Measurements from ENCODE around the gene MYH4. TPM values are rescaled to one million over a fixed set of nuclear protein-coding genes. Genes with fewer than 3 reads are reported as not detected.

The MYH4 gene
- not detected for polyA plus RNA-seq (2012; ENCODE audit: missing spikeins)

DNA sequence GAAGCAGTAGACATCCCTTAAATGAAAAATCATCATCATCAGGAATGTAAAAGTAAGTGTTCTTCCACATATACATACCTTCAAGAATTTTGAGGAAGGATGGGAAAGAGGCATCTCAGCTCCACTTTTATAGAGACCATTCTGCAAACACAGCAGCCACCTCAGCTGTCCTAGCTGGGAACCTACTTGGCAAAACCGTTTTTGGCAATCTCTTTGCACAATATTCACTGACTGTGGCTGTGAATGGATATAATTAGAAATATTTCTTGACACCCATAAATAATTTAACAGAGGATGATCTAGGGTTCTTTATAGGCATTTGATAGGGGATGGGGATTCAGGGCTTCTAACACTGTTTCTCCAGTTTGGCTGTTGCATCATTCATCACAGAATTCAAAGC is at the start of gene MYH4:
MYH4 (minus strand) TSS at position 101 of the 400 bp plus-strand sequence. CDS start 2,814 bp downstream, outside the sequence.
- TF ChIP-seq POLR2AphosphoS5 (IDR thresholded peaks at IDR 0.05; ENCODE audit: low read depth, low read length) (no peak), POLR2A (IDR thresholded peaks at IDR 0.05; ENCODE audit: low read depth, low read length) (no peak), TAF1 (IDR thresholded peaks at IDR 0.05; ENCODE audit: borderline replicate concordance, low read depth, low read length) (no peak)
- FAIRE-seq = no peak
- DNase-seq (ENCODE audit: insufficient read length) = no peak

DNA sequence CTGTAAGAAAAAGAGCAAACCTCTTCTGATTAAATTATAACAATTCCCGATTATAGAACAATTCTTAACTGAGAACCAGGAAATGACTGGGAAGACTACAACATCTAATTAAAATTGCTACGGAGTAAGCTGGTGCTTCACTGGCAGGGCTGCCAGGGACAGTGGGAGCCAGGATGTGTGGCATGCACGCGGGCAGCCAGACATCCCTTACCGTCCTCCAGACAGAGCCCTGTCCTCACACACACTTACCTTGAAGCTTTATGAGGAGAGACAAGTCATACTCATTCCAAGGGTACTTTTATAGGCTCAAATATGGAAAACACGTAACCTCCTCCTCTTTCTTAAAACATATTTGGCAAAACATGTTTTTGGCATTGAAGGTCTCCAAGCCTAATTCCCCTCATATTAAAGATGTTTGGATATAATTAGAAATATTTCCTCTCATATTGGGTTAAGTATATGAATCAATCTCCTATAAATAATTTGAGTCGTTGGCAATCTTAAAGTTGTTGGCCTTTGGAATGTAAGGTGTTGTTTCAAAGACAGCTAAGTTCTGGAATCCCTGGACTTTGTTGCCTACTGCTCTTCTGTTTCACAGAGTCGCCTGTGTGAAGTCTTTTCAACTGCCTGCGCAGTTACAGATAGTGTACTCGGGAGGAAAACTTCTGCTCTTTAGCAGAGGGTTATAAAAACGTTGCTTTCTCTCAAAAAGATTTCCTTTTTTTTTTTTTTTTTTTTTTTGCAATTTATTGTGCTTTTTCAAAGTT is 49.1 kb upstream of the MYH4 start, which contains the start of gene MYH1:
MYH1 (minus strand) TSS at position 272 of the 767 bp plus-strand sequence. CDS start 1,900 bp downstream, outside the sequence.
- no peak for FAIRE-seq
- TF ChIP-seq POLR2A (IDR thresholded peaks at IDR 0.05; ENCODE audit: low read depth, low read length) = no peak
- no peak for TF ChIP-seq POLR2AphosphoS5 (IDR thresholded peaks at IDR 0.05; ENCODE audit: low read depth, low read length)
- no peak for TF ChIP-seq TAF1 (IDR thresholded peaks at IDR 0.05; ENCODE audit: borderline replicate concordance, low read depth, low read length)
- DNase-seq (ENCODE audit: insufficient read length) = no peak

DNA sequence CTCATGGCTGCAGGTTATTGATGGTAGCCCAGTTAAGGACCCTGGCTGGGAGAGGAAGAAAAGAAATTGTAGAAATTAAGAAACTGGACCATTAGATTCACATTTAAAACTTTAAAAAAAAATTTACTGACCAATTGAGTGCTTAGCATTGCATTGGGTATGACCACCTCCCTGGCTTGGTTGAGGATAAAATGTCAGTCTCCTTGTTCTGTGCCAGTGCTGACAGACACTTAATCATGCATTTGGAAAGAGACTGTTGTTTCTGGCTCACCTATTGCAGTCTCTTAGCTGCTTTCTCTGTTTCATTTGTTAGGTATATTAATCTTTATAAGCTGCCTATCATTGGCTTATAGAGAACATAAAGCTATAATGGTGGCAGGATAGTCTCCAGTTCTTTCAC is 47.3 kb upstream of the MYH4 start:
- FAIRE-seq (no peak), DNase-seq (ENCODE audit: insufficient read length) (no peak)
- no peak for TF ChIP-seq POLR2A (IDR thresholded peaks at IDR 0.05; ENCODE audit: low read depth, low read length)
- no peak for TF ChIP-seq POLR2AphosphoS5 (IDR thresholded peaks at IDR 0.05; ENCODE audit: low read depth, low read length)
- no peak for TF ChIP-seq TAF1 (IDR thresholded peaks at IDR 0.05; ENCODE audit: borderline replicate concordance, low read depth, low read length)

DNA sequence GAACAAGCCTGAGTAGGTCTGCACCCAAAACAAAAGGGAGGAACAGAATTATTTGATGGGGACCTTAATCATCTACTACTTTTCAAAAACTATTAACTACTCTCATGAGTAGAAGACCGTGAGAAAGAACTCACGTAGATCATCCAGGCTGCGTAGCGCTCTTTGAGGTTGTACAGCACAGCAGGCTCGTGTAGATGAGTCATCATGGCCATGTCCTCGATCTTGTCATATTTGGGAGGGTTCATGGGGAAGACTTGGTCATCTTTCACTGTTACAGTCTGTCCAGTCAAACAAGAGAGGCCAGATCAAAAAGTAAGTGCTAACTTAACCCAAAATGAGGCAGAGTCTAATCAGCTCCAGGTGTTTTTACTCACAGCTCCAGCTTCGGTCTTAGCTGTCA is 46.7 kb upstream of the MYH4 start:
- TF ChIP-seq POLR2AphosphoS5 (IDR thresholded peaks at IDR 0.05; ENCODE audit: low read depth, low read length) (no peak), TAF1 (IDR thresholded peaks at IDR 0.05; ENCODE audit: borderline replicate concordance, low read depth, low read length) (no peak), POLR2A (IDR thresholded peaks at IDR 0.05; ENCODE audit: low read depth, low read length) (no peak)
- FAIRE-seq = no peak

DNA sequence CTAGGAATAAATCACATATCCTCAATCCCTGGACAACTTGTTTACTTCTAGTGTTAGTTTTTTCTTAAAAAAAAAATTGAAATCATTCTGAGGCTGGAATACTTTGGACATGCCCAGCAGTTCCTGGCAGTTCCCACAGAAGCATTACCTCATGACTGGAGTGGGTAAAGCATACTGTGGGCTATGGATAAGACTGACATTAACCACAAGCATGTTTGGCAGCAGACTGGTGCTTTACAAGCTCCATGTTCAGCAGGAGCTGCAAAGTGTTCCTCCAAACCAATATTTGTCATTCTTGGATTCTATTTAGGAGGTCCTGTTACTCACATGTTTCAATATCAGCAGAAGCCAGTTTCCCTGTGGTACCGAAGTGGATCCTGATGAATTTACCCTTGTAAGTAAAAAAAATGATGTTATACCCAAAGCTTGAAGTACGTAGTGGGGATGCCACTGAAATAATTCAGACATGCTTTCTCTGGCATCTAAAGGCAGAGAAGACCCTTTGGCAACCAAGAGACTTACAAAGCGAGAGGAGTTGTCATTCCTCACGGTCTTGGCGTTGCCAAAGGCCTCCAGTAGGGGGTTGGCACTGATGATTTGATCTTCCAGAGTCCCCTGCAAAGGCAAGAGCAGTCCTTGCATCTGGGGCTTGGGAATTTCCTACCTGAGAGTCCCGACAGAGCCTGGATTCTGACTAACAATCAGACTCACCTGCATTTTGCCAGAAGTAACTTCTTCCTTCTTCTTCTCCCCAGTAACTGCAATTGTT is 44.1 kb upstream of the MYH4 start:
- FAIRE-seq (no peak), DNase-seq (ENCODE audit: insufficient read length) (no peak)
- TF ChIP-seq TAF1 (IDR thresholded peaks at IDR 0.05; ENCODE audit: borderline replicate concordance, low read depth, low read length) (no peak), POLR2AphosphoS5 (IDR thresholded peaks at IDR 0.05; ENCODE audit: low read depth, low read length) (no peak), POLR2A (IDR thresholded peaks at IDR 0.05; ENCODE audit: low read depth, low read length) (no peak)

More for the DNA sequence above, 46.7 kb upstream of the MYH4 start:
- DNase-seq (ENCODE audit: insufficient read length) = no peak

DNA sequence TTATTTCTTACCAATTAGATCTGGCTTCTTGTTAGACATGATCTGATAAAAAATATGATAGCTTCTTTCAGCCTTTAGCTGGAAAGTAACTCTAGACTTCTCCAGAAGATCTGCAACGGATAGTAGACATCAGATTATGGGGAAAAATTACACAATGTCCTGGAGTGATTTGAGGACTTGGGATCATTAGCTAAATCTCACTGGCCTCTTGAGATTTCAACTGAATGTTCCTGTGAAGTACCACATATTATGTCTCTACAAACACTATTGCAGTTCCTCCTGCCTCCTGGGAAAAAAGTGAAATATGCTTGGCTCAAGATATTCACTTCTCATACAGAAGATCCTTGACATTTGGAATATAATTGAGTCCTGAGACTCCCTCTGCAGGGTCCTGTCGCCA is 43.5 kb upstream of the MYH4 start:
- DNase-seq (ENCODE audit: insufficient read length) = no peak
- TF ChIP-seq TAF1 (IDR thresholded peaks at IDR 0.05; ENCODE audit: borderline replicate concordance, low read depth, low read length) (no peak), POLR2A (IDR thresholded peaks at IDR 0.05; ENCODE audit: low read depth, low read length) (no peak), POLR2AphosphoS5 (IDR thresholded peaks at IDR 0.05; ENCODE audit: low read depth, low read length) (no peak)
- no peak for FAIRE-seq

DNA sequence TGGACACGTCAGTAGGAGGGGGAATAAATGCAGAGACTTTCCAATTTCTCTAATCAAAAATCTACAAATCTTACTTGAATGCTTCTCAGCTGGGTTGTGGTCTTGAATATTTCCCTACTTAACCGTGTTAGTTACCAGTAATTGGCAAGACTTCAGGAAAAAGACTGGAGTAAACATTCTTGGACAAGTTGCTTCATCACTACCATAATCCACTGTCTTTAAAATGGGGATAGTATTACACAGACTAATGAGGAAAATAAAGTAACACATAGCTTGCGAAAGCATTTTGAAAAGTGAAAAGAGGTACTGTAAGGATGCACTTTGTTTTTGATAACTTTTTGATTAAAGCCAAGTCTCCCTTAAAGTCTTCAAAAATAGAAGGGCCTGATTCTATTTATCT is 30.6 kb upstream of the MYH4 start:
- DNase-seq (ENCODE audit: insufficient read length) (no peak), FAIRE-seq (no peak)
- TF ChIP-seq TAF1 (IDR thresholded peaks at IDR 0.05; ENCODE audit: borderline replicate concordance, low read depth, low read length) = no peak
- TF ChIP-seq POLR2A (IDR thresholded peaks at IDR 0.05; ENCODE audit: low read depth, low read length) = no peak
- no peak for TF ChIP-seq POLR2AphosphoS5 (IDR thresholded peaks at IDR 0.05; ENCODE audit: low read depth, low read length)

DNA sequence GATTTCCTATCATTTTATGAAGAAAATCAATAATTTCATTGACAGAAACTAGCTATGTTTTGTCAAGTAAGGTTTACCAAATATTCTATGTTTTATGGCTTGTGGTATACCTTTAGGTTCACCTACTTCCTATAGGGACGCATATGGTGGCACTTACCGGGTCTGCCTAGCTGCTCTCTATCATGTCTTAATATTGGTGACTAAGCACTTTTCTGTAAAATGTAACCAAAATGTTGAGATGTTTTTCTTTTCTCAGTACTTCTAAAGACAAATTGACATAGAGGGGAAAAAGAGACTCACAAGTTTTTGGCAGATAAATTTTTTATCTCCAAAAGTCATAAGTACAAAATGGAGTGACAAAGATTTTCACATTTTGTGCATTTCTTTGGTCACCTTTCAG is 22.6 kb upstream of the MYH4 start:
- TF ChIP-seq POLR2AphosphoS5 (IDR thresholded peaks at IDR 0.05; ENCODE audit: low read depth, low read length) (no peak), TAF1 (IDR thresholded peaks at IDR 0.05; ENCODE audit: borderline replicate concordance, low read depth, low read length) (no peak), POLR2A (IDR thresholded peaks at IDR 0.05; ENCODE audit: low read depth, low read length) (no peak)
- no peak for DNase-seq (ENCODE audit: insufficient read length)
- FAIRE-seq = no peak

DNA sequence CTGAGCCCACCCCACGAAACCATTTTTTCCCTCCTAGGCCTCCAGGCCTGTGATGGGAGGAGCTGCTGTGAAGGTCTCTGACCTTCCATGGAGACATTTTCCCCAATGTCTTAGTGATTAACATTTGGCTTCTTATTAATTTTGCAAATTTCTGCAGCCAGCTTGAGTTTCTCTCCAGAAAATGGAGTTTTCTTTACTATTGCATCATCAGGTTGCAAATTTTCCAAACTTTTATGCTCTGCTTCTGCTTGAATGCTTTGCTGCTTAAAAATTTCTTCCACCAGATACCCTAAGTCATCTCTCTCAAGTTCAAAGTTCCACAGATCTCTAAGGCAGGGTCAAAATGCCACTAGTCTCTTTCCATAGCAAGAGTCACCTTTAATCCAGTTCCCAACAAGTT is 12.9 kb upstream of the MYH4 start:
- no peak for FAIRE-seq

DNA sequence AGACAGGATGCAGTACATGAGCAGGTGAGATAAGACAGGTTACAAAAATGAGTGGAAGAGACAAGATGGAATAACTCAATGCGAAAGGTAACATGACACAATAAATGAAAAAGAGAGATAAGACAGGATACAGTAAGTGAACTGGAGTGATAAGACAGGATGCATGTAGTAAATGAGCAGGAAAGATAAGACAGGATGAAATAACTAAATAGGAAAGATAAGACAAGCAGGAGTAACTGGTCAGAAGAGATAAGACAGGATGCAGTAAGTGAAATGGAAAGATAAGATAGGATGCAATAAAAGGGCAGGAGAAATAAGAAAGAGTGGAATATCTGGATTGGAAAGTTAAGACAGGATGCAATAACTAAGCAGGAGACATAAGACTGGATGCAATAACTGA is 8.3 kb upstream of the MYH4 start:
- no peak for DNase-seq (ENCODE audit: insufficient read length)
- TF ChIP-seq POLR2A (IDR thresholded peaks at IDR 0.05; ENCODE audit: low read depth, low read length) (no peak), POLR2AphosphoS5 (IDR thresholded peaks at IDR 0.05; ENCODE audit: low read depth, low read length) (no peak), TAF1 (IDR thresholded peaks at IDR 0.05; ENCODE audit: borderline replicate concordance, low read depth, low read length) (no peak)
- FAIRE-seq = no peak

More for the DNA sequence above, 12.9 kb upstream of the MYH4 start:
- no peak for DNase-seq (ENCODE audit: insufficient read length)
- no peak for TF ChIP-seq POLR2AphosphoS5 (IDR thresholded peaks at IDR 0.05; ENCODE audit: low read depth, low read length)
- TF ChIP-seq TAF1 (IDR thresholded peaks at IDR 0.05; ENCODE audit: borderline replicate concordance, low read depth, low read length) = no peak
- TF ChIP-seq POLR2A (IDR thresholded peaks at IDR 0.05; ENCODE audit: low read depth, low read length) = no peak

DNA sequence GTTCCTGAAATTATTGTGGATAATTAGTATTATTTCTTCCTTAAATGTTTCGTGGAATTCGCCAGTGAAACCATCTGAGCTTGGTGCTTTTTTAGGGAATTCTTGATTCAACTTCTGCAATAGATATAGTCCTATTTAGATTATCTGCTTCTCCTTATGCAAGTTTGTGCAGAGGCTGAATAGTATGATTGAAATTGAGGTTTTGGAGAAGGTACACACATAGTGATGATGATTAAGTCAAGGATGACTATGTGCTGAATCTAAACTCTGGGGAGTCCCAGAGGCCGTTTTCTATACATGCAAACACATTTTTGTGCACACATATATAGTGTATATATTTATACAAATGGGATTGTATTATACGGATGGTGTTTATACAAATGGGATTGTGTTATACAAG is 5.2 kb upstream of the MYH4 start:
- no peak for TF ChIP-seq POLR2A (IDR thresholded peaks at IDR 0.05; ENCODE audit: low read depth, low read length)
- no peak for TF ChIP-seq POLR2AphosphoS5 (IDR thresholded peaks at IDR 0.05; ENCODE audit: low read depth, low read length)
- TF ChIP-seq TAF1 (IDR thresholded peaks at IDR 0.05; ENCODE audit: borderline replicate concordance, low read depth, low read length) = no peak
- no peak for FAIRE-seq
- DNase-seq (ENCODE audit: insufficient read length) = no peak

All from GM12892 (cell line).